ENCODE measurements around the gene PLP2.

The PLP2 gene

DNA sequence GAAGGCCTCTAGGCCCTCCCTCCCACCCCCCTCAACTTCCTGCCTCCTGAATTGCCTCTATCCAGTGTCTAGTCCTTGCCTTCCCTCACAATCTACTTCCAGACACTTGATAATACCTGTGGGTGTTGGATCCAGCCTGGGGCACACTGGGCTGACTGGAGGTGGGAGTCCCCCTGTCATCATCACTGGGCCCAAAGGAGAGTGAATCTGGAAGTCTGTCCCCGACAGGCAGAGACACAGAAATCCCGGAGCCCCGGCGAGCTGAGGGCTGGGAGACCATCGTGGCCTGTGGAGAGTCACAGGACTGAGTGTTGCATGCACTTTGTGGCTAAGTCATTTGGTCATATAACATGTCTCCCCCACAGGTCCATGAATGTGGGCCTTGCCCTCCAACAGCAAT is 36.7 kb downstream of the PLP2 start:
- DNase-seq (ENCODE audit: low read depth in 4 of 4, low spot score in 1 of 4) = no peak

DNA sequence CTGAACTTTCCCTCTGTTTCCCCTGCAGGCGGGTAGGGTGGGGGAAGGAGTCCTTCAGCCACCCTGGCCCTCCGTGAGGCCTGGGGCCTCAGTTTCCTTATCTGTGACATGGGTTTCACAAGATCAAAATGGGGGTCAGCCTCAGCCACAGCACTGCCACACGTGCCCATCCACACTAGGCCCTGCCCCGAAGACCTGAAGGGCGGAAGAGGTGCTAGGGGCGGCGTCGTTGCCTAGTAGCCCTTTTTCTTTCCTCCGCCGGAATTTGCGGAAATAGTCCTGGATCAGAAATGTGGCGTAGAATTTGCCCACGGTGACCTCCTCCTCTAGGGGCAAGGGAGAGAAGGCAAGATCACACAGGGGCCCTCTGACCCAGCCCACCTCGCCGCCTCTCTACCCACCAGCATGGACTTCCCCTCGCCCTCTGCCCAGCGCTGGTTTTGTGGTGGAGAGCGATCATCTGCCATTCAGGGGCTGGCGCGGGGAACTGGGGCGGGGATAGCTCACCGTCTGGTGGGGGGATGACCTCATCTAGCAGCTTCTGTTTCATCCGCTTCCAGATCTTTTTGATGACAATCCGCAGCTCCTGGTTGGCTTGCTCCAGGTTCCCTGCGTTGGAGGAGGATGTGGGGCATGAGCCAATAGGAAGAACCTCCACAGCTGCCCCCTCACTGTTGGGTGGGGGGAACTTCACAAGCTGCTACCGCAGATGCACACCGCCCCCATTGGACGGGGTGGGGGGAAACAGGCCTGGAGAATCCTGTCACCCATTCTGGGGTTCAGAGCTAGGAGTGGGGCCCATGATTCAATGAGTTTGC is 37.9 kb downstream of the PLP2 start:
- no peak for DNase-seq (ENCODE audit: low read depth in 4 of 4, low spot score in 1 of 4)

DNA sequence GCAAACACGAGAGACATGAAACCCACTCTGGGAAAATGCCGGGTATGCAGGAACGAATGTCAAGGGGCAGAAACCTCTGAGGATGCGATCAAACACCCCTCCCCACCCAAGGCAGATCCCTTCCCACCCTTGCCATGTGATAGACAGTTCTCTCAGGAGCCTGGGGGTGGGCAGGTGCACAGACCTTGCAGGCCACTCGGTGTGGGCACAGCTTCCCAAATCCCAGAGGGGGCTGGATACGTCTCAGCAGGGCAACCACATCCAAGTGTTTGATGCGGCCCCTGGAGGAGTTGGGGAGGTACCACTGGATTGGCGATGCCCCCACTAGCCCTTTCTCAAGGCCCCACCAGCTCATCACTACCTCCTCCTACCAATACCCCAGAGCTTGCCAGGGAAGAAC is 38.7 kb downstream of the PLP2 start:
- DNase-seq (ENCODE audit: low read depth in 4 of 4, low spot score in 1 of 4) = no peak

DNA sequence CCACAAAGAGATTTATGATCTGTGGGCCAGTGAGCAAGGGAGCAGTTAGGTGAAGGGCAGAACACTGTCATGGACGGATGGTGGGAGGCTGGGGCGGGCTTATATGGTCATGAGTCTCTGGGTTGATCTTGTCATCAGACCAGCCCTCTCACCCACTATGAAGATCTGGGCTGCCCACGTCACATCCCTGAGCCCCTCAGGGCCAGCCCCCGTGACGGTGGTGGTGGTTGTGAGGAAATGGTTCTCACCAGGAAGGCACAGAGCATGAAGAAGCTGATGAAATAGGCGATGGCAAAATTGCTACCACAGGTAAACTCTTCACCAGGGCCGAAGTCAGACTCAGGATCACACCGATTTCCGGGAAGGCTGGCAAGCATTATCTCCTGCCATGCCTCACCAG is 39.4 kb downstream of the PLP2 start:
- DNase-seq (ENCODE audit: low read depth in 4 of 4, low spot score in 1 of 4) = no peak

DNA sequence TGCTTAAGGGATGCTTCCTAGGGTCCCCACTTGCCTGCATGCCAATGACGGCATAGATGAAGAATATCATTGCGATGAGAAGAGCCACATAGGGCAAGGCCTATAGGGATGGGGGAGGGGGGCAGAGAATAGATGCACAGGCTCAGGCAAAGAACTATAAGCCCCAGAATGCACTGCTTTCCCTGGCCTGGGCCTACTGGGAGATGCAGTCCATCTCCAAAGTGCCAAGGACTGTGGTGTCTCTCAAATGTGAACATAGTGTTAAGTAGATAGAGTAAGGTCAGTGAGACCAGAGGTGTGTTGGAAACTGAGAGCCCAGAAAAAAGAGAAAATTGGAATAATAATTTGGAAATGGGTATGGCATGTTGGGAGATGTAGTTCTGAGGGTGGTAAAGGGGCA is 40.5 kb downstream of the PLP2 start:
- DNase-seq (ENCODE audit: low read depth in 4 of 4, low spot score in 1 of 4) = no peak

DNA sequence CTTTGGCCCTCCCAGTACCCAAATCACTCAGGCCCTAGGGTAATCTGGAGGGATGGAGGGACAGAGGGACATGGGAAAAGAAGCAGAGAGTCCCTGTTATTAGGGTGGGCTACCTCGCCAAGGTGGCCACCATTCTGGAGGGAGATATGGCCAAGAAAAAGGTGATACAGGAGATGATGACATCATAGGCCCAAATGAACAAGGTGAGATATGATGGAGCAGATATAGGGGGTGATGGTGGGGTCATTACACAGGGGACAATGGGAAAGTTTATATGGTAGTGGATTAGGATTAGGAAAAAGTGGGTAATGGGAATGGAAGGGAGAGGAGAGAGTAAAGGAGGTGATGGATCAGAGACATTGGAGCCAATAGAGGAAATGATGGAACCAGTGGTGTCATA is 41.2 kb downstream of the PLP2 start:
- no peak for DNase-seq (ENCODE audit: low read depth in 4 of 4, low spot score in 1 of 4)

DNA sequence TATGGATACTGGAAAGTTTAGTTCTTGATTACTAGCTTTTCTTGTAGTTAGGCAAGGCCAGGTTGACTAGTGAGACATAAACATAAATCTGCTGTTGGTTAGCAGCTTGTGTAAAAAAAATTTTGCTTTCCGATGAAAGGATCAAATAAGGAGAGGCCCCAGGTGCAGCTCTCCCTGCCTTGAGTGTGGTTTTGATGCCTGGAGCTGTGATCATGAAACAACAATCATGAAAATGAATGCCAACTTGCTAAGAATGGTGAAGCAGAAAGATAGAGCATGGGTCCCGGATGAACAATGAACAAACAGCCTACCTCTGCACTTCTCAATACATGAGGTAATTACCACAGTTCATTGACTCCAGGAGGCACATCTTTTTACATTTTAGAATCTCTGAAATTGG is 42.7 kb downstream of the PLP2 start:
- no peak for DNase-seq (ENCODE audit: low read depth in 4 of 4, low spot score in 1 of 4)

GRCh38 chrX:49214996-49215526 is 43.4 kb downstream of the PLP2 start:
- DNase-seq (ENCODE audit: low read depth in 4 of 4, low spot score in 1 of 4) = no peak

GRCh38 chrX:49220100-49220499 is 48.4 kb downstream of the PLP2 start:
- no peak for DNase-seq (ENCODE audit: low read depth in 4 of 4, low spot score in 1 of 4)

DNA sequence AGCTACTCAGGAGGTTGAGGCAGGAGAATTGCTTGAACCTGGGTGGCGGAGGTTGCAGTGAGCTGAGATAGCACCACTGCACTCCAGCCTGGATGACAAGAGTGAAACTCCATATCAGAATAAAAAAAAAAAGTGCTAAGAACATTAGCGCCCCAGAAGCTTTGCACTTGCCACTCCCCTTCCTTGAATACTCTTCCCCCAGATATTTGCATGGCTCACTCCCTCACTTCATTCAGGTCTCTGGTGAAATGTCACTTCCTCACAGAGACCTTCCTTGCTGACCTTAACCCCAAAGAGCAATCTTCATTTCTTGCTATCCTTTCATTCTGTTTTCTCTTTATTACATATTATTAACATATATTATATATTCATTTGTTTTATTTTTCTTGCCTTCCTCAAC is 50.2 kb downstream of the PLP2 start:
- DNase-seq (ENCODE audit: low read depth in 4 of 4, low spot score in 1 of 4) = no peak
